Liver (tissue), 9 donors: ENCODE measurements around the gene SEMA5A. TPM values are rescaled to one million over a fixed set of nuclear protein-coding genes. Genes with fewer than 3 reads are reported as not detected.

ENCODE experiments used
- DNase-seq: peaks from one replicate; pipeline ENCODE4 v3.0.0-alpha.2; 2017; ENCODE audit warnings: low spot score
- H3K27ac ChIP-seq, 2 donors: one replicate each; pipeline ENCODE4 v1.7.0; 2013; ENCODE audit warnings: inconsistent platforms in 2 of 2, low read length in 2 of 2, control low read depth in 1 of 2, low read depth in 1 of 2, mild to moderate bottlenecking in 1 of 2
- H3K27me3 ChIP-seq, 4 donors: one replicate each; pipeline versions ENCODE4 v1.6.1 to v1.7.0; 2013; ENCODE audit warnings: low read length in 3 of 4, inconsistent platforms in 1 of 4, mild to moderate bottlenecking in 1 of 4, moderate library complexity in 1 of 4; ENCODE audit not compliant: control insufficient read depth in 4 of 4, insufficient read depth in 4 of 4
- H3K36me3 ChIP-seq, 4 donors: one replicate each; pipeline versions ENCODE4 v1.6.1 to v1.7.0; 2013; ENCODE audit warnings: low read length in 3 of 4, mild to moderate bottlenecking in 3 of 4, low read depth in 1 of 4, moderate library complexity in 1 of 4; ENCODE audit not compliant: control insufficient read depth in 4 of 4, insufficient read depth in 3 of 4
- H3K4me1 ChIP-seq, 4 donors: one replicate each; pipeline versions ENCODE4 v1.6.1 to v1.7.0; 2013; ENCODE audit warnings: low read length in 3 of 4, mild to moderate bottlenecking in 3 of 4, moderate library complexity in 1 of 4; ENCODE audit not compliant: control insufficient read depth in 4 of 4, insufficient read depth in 4 of 4
- H3K4me3 ChIP-seq, 3 donors: one replicate each; pipeline versions ENCODE4 v1.6.1 to v1.7.0; 2013; ENCODE audit warnings: low read length in 3 of 3, control low read depth in 1 of 3, low read depth in 1 of 3, mild to moderate bottlenecking in 1 of 3
- H3K9ac ChIP-seq, 2 donors: one replicate each; pipeline ENCODE4 v1.7.0; 2013; ENCODE audit warnings: low read length in 2 of 2, mild to moderate bottlenecking in 2 of 2, moderate library complexity in 2 of 2, control low read depth in 1 of 2, low read depth in 1 of 2
- H3K9me3 ChIP-seq, 4 donors: one replicate each; pipeline versions ENCODE4 v1.6.1 to v1.7.0; 2013; ENCODE audit warnings: low read length in 3 of 4; ENCODE audit not compliant: control insufficient read depth in 4 of 4
- ATF3 ChIP-seq: IDR thresholded peaks from 2 replicates; pipeline ENCODE4 v1.6.1; 2016; ENCODE audit warnings: antibody characterized with exemption
- CTCF ChIP-seq: fragments of 150-350 bp; IDR thresholded peaks from 2 replicates; pipeline ENCODE4 v1.5.1; 2017; ENCODE audit warnings: improper control_type of control experiment, low read depth, low read length; ENCODE audit not compliant: missing input control
- EGR1 ChIP-seq, 2 donors: IDR thresholded peaks; 2 replicates each; pipeline ENCODE4 v1.6.1; 2016 to 2018; ENCODE audit warnings: antibody characterized with exemption in 2 of 2, low read depth in 2 of 2
- FOXA1 ChIP-seq: IDR thresholded peaks from 2 replicates; pipeline ENCODE4 v1.6.1; 2016; ENCODE audit warnings: antibody characterized with exemption
- FOXA2 ChIP-seq: IDR thresholded peaks from 2 replicates; pipeline ENCODE4 v1.6.1; 2016; ENCODE audit warnings: antibody characterized with exemption
- HNF4A ChIP-seq, 2 donors: conservative IDR thresholded peaks; 2 replicates each; pipeline ENCODE4 v1.6.1; 2016; ENCODE audit warnings: antibody characterized with exemption in 2 of 2, mild to moderate bottlenecking in 2 of 2
- HNF4G ChIP-seq: IDR thresholded peaks from 2 replicates; pipeline ENCODE4 v1.6.1; 2016; ENCODE audit warnings: antibody characterized with exemption
- JUND ChIP-seq, 2 donors: IDR thresholded peaks; 2 replicates each; pipeline ENCODE4 v1.6.1; 2016; ENCODE audit warnings: antibody characterized with exemption in 2 of 2
- NR2F2 ChIP-seq: IDR thresholded peaks from 2 replicates; pipeline ENCODE4 v1.6.1; 2016; ENCODE audit warnings: antibody characterized with exemption
- RAD21 ChIP-seq, 2 donors: IDR thresholded peaks; 2 replicates each; pipeline ENCODE4 v1.6.1; 2016; ENCODE audit warnings: antibody characterized with exemption in 2 of 2, mild to moderate bottlenecking in 2 of 2
- REST ChIP-seq: IDR thresholded peaks from 2 replicates; pipeline ENCODE4 v1.6.1; 2016; ENCODE audit warnings: antibody characterized with exemption, mild to moderate bottlenecking
- RXRA ChIP-seq, 2 donors: IDR thresholded peaks; 2 replicates each; pipeline ENCODE4 v1.6.1; 2017 to 2018; ENCODE audit warnings: antibody characterized with exemption in 2 of 2, mild to moderate bottlenecking in 1 of 2
- SP1 ChIP-seq: IDR thresholded peaks from 2 replicates; pipeline ENCODE4 v1.6.1; 2018; ENCODE audit warnings: antibody characterized with exemption, mild to moderate bottlenecking
- TAF1 ChIP-seq: conservative IDR thresholded peaks from 2 replicates; pipeline ENCODE4 v1.6.1; 2016; ENCODE audit warnings: antibody characterized with exemption, mild to moderate bottlenecking
- YY1 ChIP-seq: IDR thresholded peaks from 2 replicates; pipeline ENCODE4 v1.6.1; 2016; ENCODE audit warnings: antibody characterized with exemption, mild to moderate bottlenecking
- ZBTB33 ChIP-seq: IDR thresholded peaks from 2 replicates; pipeline ENCODE4 v1.6.1; 2016; ENCODE audit warnings: antibody characterized with exemption
- WGBS: extraction: QIAGEN DNeasy Blood & Tissue Kit; methylation state at CpG from one replicate; pipeline ENCODE4 v1.1.7; 2013; 5-methylcytosine and 5-hydroxymethylcytosine counted together
- polyA plus RNA-seq, 2 donors: library from polyadenylated mRNA; stranded (reverse) in 1 of 2; unstranded in 1 of 2; fragments of 200-250 nt in 1 of 2; fragments of >200 nt in 1 of 2; fragmentation: Nextera tagmentation in 1 of 2; extraction: Ambion mirVana in 1 of 2; gene quantifications; one replicate each; pipeline versions ENCODE4 v1.2.1 to v1.2.3, GENCODE V29; 2013 to 2015
- total RNA-seq, 2 donors: library from RNA; depleted of rRNA; stranded (reverse); fragments of >200 nt; gene quantifications; one replicate each; pipeline ENCODE4 v1.2.3, GENCODE V29; 2014
- TF ChIP-seq, protein P1 (sequence below): IDR thresholded peaks from 2 replicates; pipeline ENCODE4 v1.6.1; 2016; ENCODE audit warnings: antibody characterized with exemption
- donor health status: healthy.
- donor health status: healthy.
- donor health status: healthy.
- donor health status: healthy.
- donor health status: healthy.

SEMA5A gene
- total and polyA plus RNA-seq, 4 donors: 1.1 to 5.8 (median 3.2) TPM

GRCh38 chr5:9549941-9550340, 4.1 kb upstream of the SEMA5A start:
- no peak for TF ChIP-seq HNF4G
- TF ChIP-seq SP1: no peak
- no peak for TF ChIP-seq TAF1
- TF ChIP-seq FOXA2: no peak
- TF ChIP-seq ZBTB33: no peak
- no peak for TF ChIP-seq FOXA1
- TF ChIP-seq NR2F2: no peak
- no peak for TF ChIP-seq YY1
- TF ChIP-seq, protein P1, sequence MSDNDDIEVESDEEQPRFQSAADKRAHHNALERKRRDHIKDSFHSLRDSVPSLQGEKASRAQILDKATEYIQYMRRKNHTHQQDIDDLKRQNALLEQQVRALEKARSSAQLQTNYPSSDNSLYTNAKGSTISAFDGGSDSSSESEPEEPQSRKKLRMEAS: no peak
- TF ChIP-seq RAD21 (IDR thresholded peaks at IDR 0.05): no peak
- Histone ChIP-seq H3K4me1 (peaks cover 5 to 9% (median 8%) of the 10 kb centered on the region in 4 donors), H3K9me3 (no peaks in the 10 kb centered on the region), H3K4me3 (no peak overlapping the region), H3K27me3 (no peaks in the 10 kb centered on the region), H3K27ac (no peak overlapping the region), H3K9ac (no peak overlapping the region), H3K36me3 (peaks cover 0 to 6% (median 0%) of the 10 kb centered on the region in 4 donors)
- no peak for DNase-seq
- 88% methylated on average over 5 of the region's 5 CpGs for WGBS

- H3K4me1 ChIP-seq: peaks cover 5 to 19% (median 15%) of the 10 kb centered on the region in 4 donors
- H3K4me3 ChIP-seq: peak overlapping the region in 1 of 3 donors; percentile 89
- H3K27me3 ChIP-seq: no peaks in the 10 kb centered on the region
- peaks cover 0 to 6% (median 0%) of the 10 kb centered on the region in 4 donors for H3K36me3 ChIP-seq
- no peak overlapping the region for H3K9ac ChIP-seq
- peak overlapping the region; percentile 15 to 53 for H3K27ac ChIP-seq
- H3K9me3 ChIP-seq: no peaks in the 10 kb centered on the region
- TF ChIP-seq YY1: no peak
- TF ChIP-seq REST: no peak
- TF ChIP-seq RXRA (IDR thresholded peaks at IDR 0.05): no peak
- no peak for TF ChIP-seq ATF3
- TF ChIP-seq EGR1 (IDR thresholded peaks at IDR 0.05; ENCODE audit: low read depth in 2 of 2): no peak
- TF ChIP-seq, protein P1: no peak
- TF ChIP-seq HNF4A (conservative IDR thresholded peaks at IDR 0.05): no peak
- TF ChIP-seq HNF4G: no peak
- no peak for TF ChIP-seq FOXA1
- no peak for TF ChIP-seq CTCF
- TF ChIP-seq TAF1: no peak
- TF ChIP-seq JUND (IDR thresholded peaks at IDR 0.05): no peak
- TF ChIP-seq FOXA2: no peak
- DNase-seq: no peak
- 73% methylated on average over 18 of the region's 18 CpGs for WGBS
Measured at GRCh38 chr5:9547122-9547947, 1.5 kb upstream of the SEMA5A start.
